Loucy (cell line): Measurements from ENCODE around the gene RALGPS1.

Source experiments
- H2AFZ ChIP-seq: fragments of 200-600 bp; sonication (generic); 2 replicates; pipeline ENCODE4 v1.6.0; 2016; ENCODE audit warnings: antibody characterized with exemption, mild to moderate bottlenecking, low read length, moderate library complexity
- H3F3A ChIP-seq: fragments of 200-600 bp; 2 replicates; pipeline ENCODE4 v1.6.0; 2016; ENCODE audit warnings: antibody characterized with exemption, low read depth, mild to moderate bottlenecking
- H3K27me3 ChIP-seq: fragments of 200-600 bp; sonication (generic); 2 replicates; pipeline ENCODE4 v1.6.1; 2014; ENCODE audit warnings: low read length, mild to moderate bottlenecking; ENCODE audit not compliant: insufficient read depth, poor library complexity, severe bottlenecking
- H3K36me3 ChIP-seq: fragments of 200-600 bp; sonication (generic); 2 replicates; pipeline ENCODE4 v1.6.1; 2016; ENCODE audit warnings: low read length; ENCODE audit not compliant: insufficient read depth
- H3K4me1 ChIP-seq: fragments of 200-600 bp; sonication (generic); 2 replicates; pipeline ENCODE4 v1.5.1; 2014; ENCODE audit warnings: low read length, mild to moderate bottlenecking; ENCODE audit not compliant: insufficient read depth, poor library complexity, severe bottlenecking
- H3K4me2 ChIP-seq: fragments of 200-600 bp; sonication (generic); 2 replicates; pipeline ENCODE4 v1.6.0; 2014; ENCODE audit warnings: antibody characterized with exemption, low read length, low read depth, mild to moderate bottlenecking; ENCODE audit not compliant: poor library complexity, severe bottlenecking
- H3K4me3 ChIP-seq: fragments of 200-600 bp; sonication (generic); 2 replicates; pipeline ENCODE4 v1.5.1; 2014; ENCODE audit warnings: low read length, mild to moderate bottlenecking, mixed read lengths; ENCODE audit not compliant: poor library complexity, severe bottlenecking
- H3K79me2 ChIP-seq: fragments of 200-600 bp; sonication (generic); 2 replicates; pipeline ENCODE4 v1.6.1; 2014; ENCODE audit warnings: low read length; ENCODE audit not compliant: insufficient read depth
- H3K9ac ChIP-seq: fragments of 200-600 bp; sonication (generic); 2 replicates; pipeline ENCODE4 v1.6.0; 2014; ENCODE audit warnings: mild to moderate bottlenecking, low read depth, low read length, moderate library complexity; ENCODE audit not compliant: poor library complexity, severe bottlenecking
- H3K9me2 ChIP-seq: fragments of 200-600 bp; sonication (generic); replicated peaks from 2 replicates; pipeline ENCODE4 v1.6.1; 2016; ENCODE audit warnings: low read depth, low read length, mixed read lengths
- H3K9me3 ChIP-seq: fragments of 200-600 bp; sonication (generic); 2 replicates; pipeline ENCODE4 v1.6.1; 2014; ENCODE audit warnings: mild to moderate bottlenecking, antibody characterized with exemption, low read length, low read depth; ENCODE audit not compliant: insufficient read depth
- H4K20me1 ChIP-seq: fragments of 200-600 bp; sonication (generic); 2 replicates; pipeline ENCODE4 v1.6.0; 2014; ENCODE audit warnings: antibody characterized with exemption, low read length, mild to moderate bottlenecking; ENCODE audit not compliant: insufficient read depth, poor library complexity, severe bottlenecking
- EZH2phosphoT487 ChIP-seq: fragments of 200-600 bp; IDR thresholded peaks from 2 replicates; pipeline ENCODE4 v1.6.1; 2018; ENCODE audit warnings: antibody characterized with exemption, mild to moderate bottlenecking, moderate library complexity, borderline replicate concordance
- TF ChIP-seq, protein P1 (sequence below): fragments of 200-600 bp; sonication (generic); conservative IDR thresholded peaks from 2 replicates; pipeline ENCODE4 v1.5.1; 2014; ENCODE audit warnings: mild to moderate bottlenecking, antibody characterized with exemption, low read length

The RALGPS1 gene

DNA sequence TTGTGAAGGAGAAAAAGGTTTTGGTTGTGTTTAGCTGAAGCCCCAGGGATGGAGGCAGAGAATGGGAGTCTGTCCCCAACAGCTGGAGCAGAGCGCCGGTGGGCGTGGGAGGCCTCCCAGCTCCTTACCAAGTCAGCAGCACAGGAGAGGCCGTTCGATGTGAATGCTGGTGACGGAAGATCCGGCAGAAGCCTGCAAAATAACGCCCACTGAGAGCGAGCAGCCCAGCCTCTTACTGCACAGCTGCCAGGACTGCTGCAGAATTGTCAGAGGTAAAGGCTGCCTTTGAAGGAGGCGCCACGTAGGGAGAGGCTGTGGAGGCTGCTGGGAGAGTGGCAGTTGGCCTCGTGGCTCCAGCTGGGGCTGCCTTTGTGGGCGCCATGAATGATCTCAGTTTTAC, 181.6 kb downstream of the RALGPS1 start:
- Histone ChIP-seq H3K9me3 (no peaks in the 10 kb centered on the region), H2AFZ (no peak overlapping the region), H3K4me3 (no peak overlapping the region), H3K27me3 (no peaks in the 10 kb centered on the region), H4K20me1 (no peaks in the 10 kb centered on the region), H3K9ac (no peak overlapping the region), H3F3A (no peaks in the 10 kb centered on the region), H3K4me2 (peak overlapping the region; percentile 22), H3K4me1 (peaks cover 9% of the 10 kb centered on the region), H3K79me2 (no peaks in the 10 kb centered on the region), H3K9me2 (no peaks in the 10 kb centered on the region), H3K36me3 (no peaks in the 10 kb centered on the region)
- TF ChIP-seq, protein P1, sequence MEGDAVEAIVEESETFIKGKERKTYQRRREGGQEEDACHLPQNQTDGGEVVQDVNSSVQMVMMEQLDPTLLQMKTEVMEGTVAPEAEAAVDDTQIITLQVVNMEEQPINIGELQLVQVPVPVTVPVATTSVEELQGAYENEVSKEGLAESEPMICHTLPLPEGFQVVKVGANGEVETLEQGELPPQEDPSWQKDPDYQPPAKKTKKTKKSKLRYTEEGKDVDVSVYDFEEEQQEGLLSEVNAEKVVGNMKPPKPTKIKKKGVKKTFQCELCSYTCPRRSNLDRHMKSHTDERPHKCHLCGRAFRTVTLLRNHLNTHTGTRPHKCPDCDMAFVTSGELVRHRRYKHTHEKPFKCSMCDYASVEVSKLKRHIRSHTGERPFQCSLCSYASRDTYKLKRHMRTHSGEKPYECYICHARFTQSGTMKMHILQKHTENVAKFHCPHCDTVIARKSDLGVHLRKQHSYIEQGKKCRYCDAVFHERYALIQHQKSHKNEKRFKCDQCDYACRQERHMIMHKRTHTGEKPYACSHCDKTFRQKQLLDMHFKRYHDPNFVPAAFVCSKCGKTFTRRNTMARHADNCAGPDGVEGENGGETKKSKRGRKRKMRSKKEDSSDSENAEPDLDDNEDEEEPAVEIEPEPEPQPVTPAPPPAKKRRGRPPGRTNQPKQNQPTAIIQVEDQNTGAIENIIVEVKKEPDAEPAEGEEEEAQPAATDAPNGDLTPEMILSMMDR: no peak
- TF ChIP-seq EZH2phosphoT487: no peak

DNA sequence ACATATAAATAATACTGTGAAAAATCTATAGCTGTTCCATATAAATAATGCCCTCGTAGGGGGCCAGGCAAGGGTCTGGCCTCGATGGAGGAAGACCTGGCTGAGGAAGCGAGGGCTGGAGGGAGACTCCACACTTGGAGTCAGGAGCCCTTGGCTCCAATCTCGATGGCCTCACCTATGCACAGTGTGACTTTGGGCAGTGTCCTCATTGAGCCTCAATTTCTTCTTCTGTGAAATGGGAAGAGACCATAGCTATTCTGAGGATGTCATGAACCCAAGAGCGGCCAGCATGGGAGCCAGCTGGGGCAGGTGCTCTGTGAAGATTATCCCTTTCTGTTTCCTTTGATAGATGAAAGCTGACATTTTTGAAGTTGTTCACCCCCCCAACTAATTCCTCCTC, 183.1 kb downstream of the RALGPS1 start:
- Histone ChIP-seq H3F3A (no peaks in the 10 kb centered on the region), H3K9me3 (no peaks in the 10 kb centered on the region), H3K4me1 (peaks cover 9% of the 10 kb centered on the region), H4K20me1 (no peaks in the 10 kb centered on the region), H3K36me3 (no peaks in the 10 kb centered on the region), H3K9me2 (no peaks in the 10 kb centered on the region), H3K4me2 (no peak overlapping the region), H3K9ac (no peak overlapping the region), H2AFZ (no peak overlapping the region), H3K27me3 (no peaks in the 10 kb centered on the region), H3K4me3 (no peak overlapping the region), H3K79me2 (no peaks in the 10 kb centered on the region)
- no peak for TF ChIP-seq EZH2phosphoT487
- TF ChIP-seq, protein P1: no peak

DNA sequence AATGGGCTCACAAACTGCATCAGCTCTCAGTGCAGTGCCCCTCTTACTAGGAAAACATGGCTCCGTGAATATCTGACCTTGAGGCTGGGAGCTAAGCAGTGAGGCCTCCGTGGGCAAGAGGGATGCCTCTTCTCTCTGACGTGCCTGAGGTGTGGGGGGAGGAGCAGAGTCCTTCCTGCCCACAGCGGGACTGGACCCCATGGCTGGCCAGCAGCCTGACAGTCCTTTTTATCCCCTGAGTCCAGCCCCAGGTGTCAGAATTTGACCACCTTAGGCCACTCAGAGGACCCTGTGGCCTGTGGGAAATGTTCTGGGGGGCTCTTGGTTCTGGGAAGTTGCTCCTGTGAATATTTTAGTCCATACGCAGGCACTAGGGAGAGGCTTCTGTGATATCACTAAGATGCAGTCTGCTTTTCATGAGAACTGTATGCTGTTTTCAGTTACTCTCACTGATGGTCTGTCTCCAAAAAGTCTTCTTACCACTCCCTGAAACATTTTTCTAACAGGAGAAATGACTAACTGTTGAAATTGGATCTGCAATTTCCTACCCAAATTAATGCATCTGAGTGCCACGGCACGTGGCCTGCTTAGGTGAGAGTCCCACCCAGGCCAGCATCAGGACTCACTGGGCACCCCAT, 184.5 kb downstream of the RALGPS1 start:
- no peaks in the 10 kb centered on the region for H3K36me3 ChIP-seq
- TF ChIP-seq, protein P1: no peak
- no peak for TF ChIP-seq EZH2phosphoT487
- no peaks in the 10 kb centered on the region for H3K79me2 ChIP-seq
- H3K9me3 ChIP-seq: no peaks in the 10 kb centered on the region
- H3K27me3 ChIP-seq: no peaks in the 10 kb centered on the region
- no peaks in the 10 kb centered on the region for H4K20me1 ChIP-seq
- no peaks in the 10 kb centered on the region for H3F3A ChIP-seq
- peaks cover 9% of the 10 kb centered on the region for H3K4me1 ChIP-seq
- no peaks in the 10 kb centered on the region for H3K9me2 ChIP-seq
- H3K4me2 ChIP-seq: no peak overlapping the region
- H2AFZ ChIP-seq: no peak overlapping the region
- H3K4me3 ChIP-seq: no peak overlapping the region
- no peak overlapping the region for H3K9ac ChIP-seq
